GM18498 (cell line): ENCODE measurements around the gene SFXN5.

ENCODE experiments used
- ATAC-seq: cut with Tn5 transposase; IDR thresholded peaks from one replicate; pipeline ENCODE4 v1.9.1; 2021; ENCODE audit warnings: mild to moderate bottlenecking, moderate library complexity; ENCODE audit not compliant: unreplicated experiment

The SFXN5 gene

DNA sequence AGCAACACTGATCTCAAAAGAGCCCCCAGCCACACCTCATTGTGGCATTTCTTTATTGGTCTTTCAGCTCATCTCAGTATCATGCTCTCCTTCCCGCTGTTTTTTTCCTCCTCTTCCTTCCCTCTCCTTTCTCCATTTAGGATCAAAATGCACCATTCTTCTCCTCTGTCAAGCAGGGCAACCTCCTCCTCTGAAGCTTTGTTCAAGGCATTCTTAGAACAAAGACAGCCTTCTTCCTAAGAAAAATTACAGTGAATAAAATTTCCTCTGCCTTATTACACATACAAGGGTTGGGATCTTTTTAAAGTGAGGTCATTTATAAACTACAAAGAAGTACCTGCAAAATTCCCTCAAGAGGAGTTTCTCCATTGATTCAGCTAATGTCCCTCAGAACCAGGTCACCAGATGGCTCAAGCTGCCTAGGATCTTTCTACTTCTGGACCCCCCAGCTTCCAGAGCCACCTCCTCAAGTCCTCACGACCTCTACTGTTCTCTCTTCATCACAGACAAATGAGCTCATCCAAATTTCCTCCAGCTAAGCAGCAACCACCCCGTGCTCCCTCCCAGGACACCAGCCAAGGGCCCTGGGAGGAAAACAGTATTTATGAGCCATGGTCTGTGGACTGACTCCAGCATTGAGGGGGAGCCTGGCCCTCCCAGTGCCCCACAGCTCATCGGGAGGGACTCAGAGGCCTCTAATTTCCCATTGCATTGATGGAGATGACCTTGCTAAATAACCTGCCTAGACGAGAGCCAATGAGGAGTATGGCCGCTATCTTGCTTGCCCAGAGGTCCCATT is 18.0 kb downstream of the SFXN5 start:
- no peak for ATAC-seq

DNA sequence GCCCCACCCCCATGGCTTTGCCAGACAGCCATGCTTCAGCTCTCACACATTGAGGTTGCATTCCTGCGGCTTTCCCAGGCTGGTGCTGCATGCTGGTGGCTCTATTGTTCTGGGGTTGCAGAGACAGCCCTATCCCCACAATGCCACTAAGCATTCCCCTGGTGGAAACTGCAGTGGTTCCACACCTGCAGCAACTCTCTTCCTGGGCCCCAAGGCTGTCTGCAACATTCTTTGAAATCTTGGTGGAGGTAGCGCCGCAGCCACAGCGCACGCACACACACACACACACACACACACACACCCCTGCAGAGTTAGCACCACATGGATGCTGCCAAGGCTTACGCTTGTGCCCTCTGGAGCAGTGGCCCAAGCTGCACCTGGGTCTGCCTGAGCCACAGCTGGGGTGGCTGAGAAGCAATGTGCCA is 21.4 kb downstream of the SFXN5 start:
- ATAC-seq, result no peak

GRCh38 chr2:73043929-73044832 is 27.3 kb downstream of the SFXN5 start:
- ATAC-seq, result no peak

DNA sequence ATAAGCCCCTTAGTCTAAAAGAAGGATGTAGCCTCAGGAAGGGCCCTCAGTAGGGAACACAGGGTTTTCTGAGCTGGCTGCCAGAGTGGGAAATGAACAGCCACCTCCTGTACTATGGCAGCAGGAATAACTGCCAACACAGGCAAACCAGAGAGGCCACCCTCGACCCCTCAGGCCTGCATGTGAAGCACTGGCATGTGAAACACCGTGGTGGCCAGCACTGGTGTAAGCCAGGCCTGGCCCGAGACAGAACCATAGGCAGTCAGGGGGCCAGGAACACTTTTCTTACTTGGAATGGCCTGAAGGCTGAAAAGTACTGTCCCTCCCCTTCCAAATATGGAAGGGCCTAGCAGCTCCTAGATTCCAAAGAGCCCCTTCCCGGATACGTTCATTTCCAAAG is 28.2 kb downstream of the SFXN5 start:
- no peak for ATAC-seq

GRCh38 chr2:73037947-73038585 is 33.4 kb downstream of the SFXN5 start:
- ATAC-seq, result no peak

DNA sequence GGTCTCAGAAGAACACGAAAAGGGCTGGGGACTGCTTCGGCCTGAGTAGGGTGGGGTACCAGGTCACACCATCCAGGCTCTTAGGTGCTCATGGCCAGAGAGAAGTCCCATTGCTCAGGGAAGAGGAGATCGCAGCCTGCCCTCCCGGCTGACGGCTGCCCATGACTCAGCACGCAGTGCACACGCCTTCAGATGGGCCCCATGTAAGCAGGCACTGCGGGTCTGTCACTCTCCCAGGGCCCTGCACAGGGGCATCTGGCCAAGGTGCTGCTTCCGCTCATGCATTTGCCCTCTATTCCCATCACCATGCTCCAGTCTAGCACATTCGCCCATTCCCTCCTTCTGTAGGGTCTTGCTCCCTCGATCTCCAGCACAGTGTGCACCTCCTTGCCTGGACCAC is 34.7 kb downstream of the SFXN5 start:
- no peak for ATAC-seq

- ATAC-seq, result no peak
These were observed 35.4 kb downstream of the SFXN5 start for GRCh38 chr2:73035899-73036711.

DNA sequence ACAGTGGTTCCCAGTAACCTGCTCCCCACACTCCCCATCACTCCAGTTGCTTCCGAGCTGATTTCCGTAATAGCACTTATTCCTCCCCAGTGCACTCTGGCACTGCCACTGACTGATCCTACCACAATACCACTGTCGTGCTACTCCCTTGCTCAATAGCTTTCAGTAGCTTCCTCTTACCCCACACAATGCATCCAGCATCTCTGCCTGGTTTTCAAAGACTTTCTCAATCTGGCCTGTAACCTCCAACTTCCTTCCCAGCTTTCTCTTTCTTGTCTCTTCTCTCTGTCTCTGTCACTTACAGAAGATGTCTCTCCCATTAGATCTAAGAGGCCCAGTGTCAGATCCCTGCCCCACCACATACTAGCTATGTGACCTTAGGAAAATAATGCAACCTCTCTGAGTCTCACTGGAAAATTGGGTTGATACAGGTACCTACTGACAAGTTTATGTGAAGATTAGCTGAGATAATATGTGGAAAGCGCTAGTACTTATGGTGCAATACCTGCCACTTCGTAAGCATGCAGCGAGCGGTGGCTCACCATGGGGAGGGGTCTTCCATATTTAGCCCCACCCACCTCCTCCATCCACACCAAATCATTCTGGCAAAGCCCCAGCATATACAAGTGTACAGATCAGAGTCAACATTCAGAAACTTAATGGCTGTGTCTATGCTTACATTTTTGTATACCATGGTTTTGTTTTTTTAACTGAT is 36.7 kb downstream of the SFXN5 start:
- no peak for ATAC-seq

DNA sequence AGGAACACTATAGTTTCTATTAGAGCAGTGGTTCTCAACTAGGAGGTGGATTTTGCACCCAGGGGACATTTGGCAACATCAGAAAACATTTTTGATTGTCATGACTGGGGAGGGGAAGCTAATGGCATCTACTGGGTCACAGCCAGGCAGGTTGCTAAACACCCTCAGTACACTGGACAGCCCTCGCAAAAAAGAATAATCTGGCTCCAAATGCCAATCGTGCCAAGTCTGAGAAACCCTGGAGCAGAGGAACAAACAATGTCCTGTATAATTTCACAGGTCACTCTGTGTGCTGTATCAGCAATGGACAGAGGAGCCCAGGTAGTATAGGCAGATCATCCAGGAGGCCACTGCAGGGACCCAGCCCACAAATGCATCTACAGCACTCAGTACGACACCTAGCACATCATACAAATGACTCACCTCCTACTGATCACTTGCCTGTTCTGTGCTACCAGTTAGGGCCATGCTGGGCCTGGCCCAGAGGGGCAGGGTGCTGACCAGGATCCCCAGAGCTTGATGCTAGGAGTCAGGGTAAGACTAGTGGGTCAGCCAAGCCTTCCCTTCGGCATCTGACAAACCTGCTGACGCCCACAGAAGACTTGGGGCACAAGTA is 37.6 kb downstream of the SFXN5 start:
- ATAC-seq, result no peak

- ATAC-seq, result no peak
These were observed 38.3 kb downstream of the SFXN5 start for GRCh38 chr2:73033142-73033765.

DNA sequence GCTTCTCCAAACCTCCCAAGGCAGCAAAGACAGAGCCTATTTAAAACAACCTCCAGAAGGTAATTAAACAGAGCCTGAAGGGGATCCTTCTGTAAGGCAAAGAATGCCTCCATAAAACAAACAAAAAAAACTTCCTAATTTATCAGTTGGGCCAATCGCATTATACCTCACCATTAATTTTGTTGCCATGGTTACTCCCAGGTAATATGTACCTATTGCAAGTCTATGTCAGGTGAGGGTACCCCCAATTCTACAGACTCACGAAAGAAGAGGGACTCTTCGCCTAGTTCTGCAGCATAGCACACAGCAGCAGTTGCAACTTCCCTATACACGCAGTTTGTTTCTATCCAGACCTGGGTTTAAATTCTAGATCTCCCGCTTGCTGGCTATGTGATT is 38.8 kb downstream of the SFXN5 start:
- no peak for ATAC-seq

- ATAC-seq, result no peak
These were observed 39.5 kb downstream of the SFXN5 start for GRCh38 chr2:73031725-73032701.

GRCh38 chr2:73031095-73031678 is 40.3 kb downstream of the SFXN5 start:
- no peak for ATAC-seq

DNA sequence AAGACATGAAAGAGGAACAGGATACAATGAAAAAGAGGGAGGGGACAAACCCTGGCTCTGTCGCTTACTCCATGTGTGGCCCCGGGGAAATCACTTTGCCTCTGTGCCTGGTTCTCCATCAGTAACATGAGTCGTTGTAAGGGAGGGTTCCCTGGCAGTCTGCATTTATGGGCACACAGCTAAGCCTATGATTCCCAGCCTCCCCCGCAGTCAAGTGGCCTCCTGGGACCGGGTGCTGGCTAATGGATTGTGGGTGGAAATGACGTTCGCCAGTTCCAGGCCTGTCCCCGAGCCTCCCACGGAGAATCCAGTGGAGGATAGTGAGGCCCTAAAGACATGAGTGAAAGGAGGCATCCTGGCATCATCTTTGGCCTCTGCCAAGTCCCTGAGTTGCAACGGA is 42.7 kb downstream of the SFXN5 start:
- no peak for ATAC-seq

- ATAC-seq, result no peak
These were observed 44.2 kb downstream of the SFXN5 start for GRCh38 chr2:73027340-73027739.

DNA sequence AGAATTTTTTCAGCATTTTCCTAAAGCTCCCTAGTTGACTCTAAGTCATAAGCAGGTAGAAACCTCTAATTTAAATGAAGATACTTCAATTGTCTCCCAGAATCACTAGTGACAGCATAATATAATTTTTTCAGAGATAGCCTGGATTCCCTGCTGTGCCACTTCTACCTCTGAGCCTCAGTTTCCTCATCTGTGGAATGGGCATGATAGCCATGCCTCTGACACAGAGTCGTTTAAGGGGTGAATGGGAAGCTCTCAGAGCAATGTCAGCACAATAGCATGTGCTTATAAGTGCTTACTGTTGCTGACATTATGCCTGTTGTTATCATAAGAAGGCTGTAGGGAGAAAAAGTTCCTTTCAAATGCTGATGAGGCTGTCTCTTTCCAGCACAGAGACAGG is 48.0 kb downstream of the SFXN5 start:
- no peak for ATAC-seq

- ATAC-seq, result no peak
These were observed 49.4 kb downstream of the SFXN5 start for GRCh38 chr2:73022024-73022568.
